ENCODE results near the gene ANO1.
"Not testable (repeated sequence)": the region's sequence is repeated elsewhere in the genome, so short reads cannot be mapped to it uniquely, and the experiment has no call there.

ANO1 gene

GRCh38 chr11:70078095-70078780 lies at the start of gene ANO1:
TSS of gene ANO1 (plus strand) at chr11:70078317. CDS start at chr11:70078607, 290 bp downstream.
- DNase-seq (no peak), ATAC-seq (replicated peaks) (no peak)
- Mint-ChIP-seq H3K9me3 (no peaks in the 10 kb centered on the region), H3K27me3 (peaks cover 60 to 71% of the 10 kb centered on the region in 2 donors), H3K36me3 (no peaks in the 10 kb centered on the region), H3K4me3 (peak within 1 kb of the TSS; percentile 17 to 62), H3K4me1 (peaks cover 12 to 23% of the 10 kb centered on the region in 2 donors), H3K27ac (no peak within 1 kb of the TSS)

GRCh38 chr11:70029115-70029860 lies 48.8 kb upstream of the ANO1 start:
- no peaks in the 10 kb centered on the region for H3K4me1 Mint-ChIP-seq
- H3K4me3 Mint-ChIP-seq, result no peak overlapping the region
- DNase-seq, result no peak
- H3K27ac Mint-ChIP-seq, result no peak overlapping the region
- no peaks in the 10 kb centered on the region for H3K9me3 Mint-ChIP-seq
- ATAC-seq (replicated peaks), result no peak
- H3K27me3 Mint-ChIP-seq, result peaks cover 9 to 20% of the 10 kb centered on the region in 2 donors
- no peaks in the 10 kb centered on the region for H3K36me3 Mint-ChIP-seq

- ATAC-seq (replicated peaks) (no peak), DNase-seq (no peak)
- Mint-ChIP-seq H3K27me3 (peaks cover 10 to 20% of the 10 kb centered on the region in 2 donors), H3K36me3 (no peaks in the 10 kb centered on the region), H3K9me3 (no peaks in the 10 kb centered on the region), H3K4me1 (no peaks in the 10 kb centered on the region), H3K4me3 (no peak overlapping the region), H3K27ac (no peak overlapping the region)
Observed at GRCh38 chr11:70029861-70030380, 48.2 kb upstream of the ANO1 start.

- Mint-ChIP-seq H3K9me3 (no peaks in the 10 kb centered on the region), H3K4me1 (no peaks in the 10 kb centered on the region), H3K4me3 (no peak overlapping the region), H3K27me3 (peaks cover 10 to 20% of the 10 kb centered on the region in 2 donors), H3K36me3 (no peaks in the 10 kb centered on the region), H3K27ac (no peak overlapping the region)
- DNase-seq (no peak), ATAC-seq (replicated peaks) (no peak)
Observed at GRCh38 chr11:70030412-70030811, 47.7 kb upstream of the ANO1 start.

GRCh38 chr11:70031631-70032469 lies 46.3 kb upstream of the ANO1 start:
- H3K9me3 Mint-ChIP-seq, result peaks cover 0 to 4% of the 10 kb centered on the region in 2 donors
- H3K4me1 Mint-ChIP-seq, result no peaks in the 10 kb centered on the region
- H3K27ac Mint-ChIP-seq, result no peak overlapping the region
- DNase-seq (no peak), ATAC-seq (replicated peaks) (no peak)
- peaks cover 14 to 20% of the 10 kb centered on the region in 2 donors for H3K27me3 Mint-ChIP-seq
- H3K4me3 Mint-ChIP-seq, result no peak overlapping the region
- H3K36me3 Mint-ChIP-seq, result no peaks in the 10 kb centered on the region

GRCh38 chr11:70032470-70032795 lies 45.7 kb upstream of the ANO1 start:
- Mint-ChIP-seq H3K27me3 (peaks cover 14 to 20% of the 10 kb centered on the region in 2 donors), H3K9me3 (peaks cover 0 to 9% of the 10 kb centered on the region in 2 donors), H3K36me3 (no peaks in the 10 kb centered on the region), H3K4me3 (no peak overlapping the region), H3K27ac (no peak overlapping the region), H3K4me1 (no peaks in the 10 kb centered on the region)
- DNase-seq, result no peak
- no peak for ATAC-seq (replicated peaks)

GRCh38 chr11:70032943-70033710 lies 45.0 kb upstream of the ANO1 start:
- H3K4me1 Mint-ChIP-seq, result no peaks in the 10 kb centered on the region

GRCh38 chr11:70033711-70034070 lies 44.4 kb upstream of the ANO1 start:
- peaks cover 14 to 20% of the 10 kb centered on the region in 2 donors for H3K27me3 Mint-ChIP-seq
- ATAC-seq (replicated peaks) (no peak), DNase-seq (no peak)
- no peaks in the 10 kb centered on the region for H3K4me1 Mint-ChIP-seq
- no peak overlapping the region for H3K4me3 Mint-ChIP-seq
- H3K9me3 Mint-ChIP-seq, result peaks cover 7 to 16% of the 10 kb centered on the region in 2 donors
- no peak overlapping the region for H3K27ac Mint-ChIP-seq
- peaks cover 0 to 2% of the 10 kb centered on the region in 2 donors for H3K36me3 Mint-ChIP-seq

More at GRCh38 chr11:70032943-70033710, 45.0 kb upstream of the ANO1 start:
- Mint-ChIP-seq H3K9me3 (peaks cover 2 to 11% of the 10 kb centered on the region in 2 donors), H3K4me3 (no peak overlapping the region), H3K27ac (no peak overlapping the region), H3K36me3 (no peaks in the 10 kb centered on the region), H3K27me3 (peaks cover 14 to 20% of the 10 kb centered on the region in 2 donors)
- ATAC-seq (replicated peaks), result no peak
- DNase-seq, result no peak

- Mint-ChIP-seq H3K4me1 (no peaks in the 10 kb centered on the region), H3K36me3 (peaks cover 0 to 3% of the 10 kb centered on the region in 2 donors), H3K9me3 (peaks cover 10 to 18% of the 10 kb centered on the region in 2 donors), H3K27me3 (peaks cover 14 to 20% of the 10 kb centered on the region in 2 donors), H3K4me3 (no peak overlapping the region), H3K27ac (no peak overlapping the region)
- DNase-seq (no peak), ATAC-seq (replicated peaks) (no peak)
Observed at GRCh38 chr11:70034740-70035365, 43.3 kb upstream of the ANO1 start.

GRCh38 chr11:70035665-70036064 lies 42.5 kb upstream of the ANO1 start:
- H3K27ac Mint-ChIP-seq; H3K4me3 Mint-ChIP-seq; ATAC-seq (replicated peaks); H3K4me1 Mint-ChIP-seq; DNase-seq; H3K36me3 Mint-ChIP-seq: not testable (repeated sequence)
- peaks cover 10 to 18% of the 10 kb centered on the region in 2 donors for H3K9me3 Mint-ChIP-seq
- H3K27me3 Mint-ChIP-seq, result peaks cover 19 to 20% of the 10 kb centered on the region in 2 donors

GRCh38 chr11:70036971-70037882 lies 40.9 kb upstream of the ANO1 start:
- Mint-ChIP-seq H3K27ac (no peak overlapping the region), H3K4me3 (no peak overlapping the region), H3K27me3 (peaks cover 13 to 16% of the 10 kb centered on the region in 2 donors), H3K4me1 (no peaks in the 10 kb centered on the region), H3K9me3 (peaks cover 14 to 24% of the 10 kb centered on the region in 2 donors), H3K36me3 (peaks cover 1 to 3% of the 10 kb centered on the region in 2 donors)
- ATAC-seq (replicated peaks) (no peak), DNase-seq (no peak)

GRCh38 chr11:70038034-70038834 lies 39.9 kb upstream of the ANO1 start:
- Mint-ChIP-seq H3K27me3 (peaks cover 9 to 12% of the 10 kb centered on the region in 2 donors), H3K9me3 (peaks cover 19 to 32% of the 10 kb centered on the region in 2 donors), H3K4me3 (no peak overlapping the region), H3K27ac (no peak overlapping the region), H3K4me1 (no peaks in the 10 kb centered on the region), H3K36me3 (peaks cover 3% of the 10 kb centered on the region in 2 donors)
- ATAC-seq (replicated peaks) (no peak), DNase-seq (no peak)
